Trophoblast cell (in vitro differentiated cells and primary cell): ENCODE measurements around the gene POP4.

Experiments used
- DNase-seq, 2 donors: peaks; one replicate each; pipeline ENCODE4 v3.0.0-alpha.2; 2016
- H2AFZ ChIP-seq: 2 replicates; pipeline ENCODE4 v1.6.1; 2013; ENCODE audit warnings: low read length, moderate library complexity, mild to moderate bottlenecking; ENCODE audit not compliant: insufficient read depth, poor library complexity
- H2AK5ac ChIP-seq: 2 replicates; pipeline ENCODE4 v1.6.1; 2013; ENCODE audit warnings: mild to moderate bottlenecking, low read length
- H2BK120ac ChIP-seq: 2 replicates; pipeline ENCODE4 v1.6.1; 2013; ENCODE audit warnings: low read length, mild to moderate bottlenecking, moderate library complexity; ENCODE audit not compliant: insufficient read depth, poor library complexity
- H2BK12ac ChIP-seq: 2 replicates; pipeline ENCODE4 v1.6.1; 2013; ENCODE audit warnings: mild to moderate bottlenecking, low read length, moderate library complexity
- H2BK5ac ChIP-seq: 2 replicates; pipeline ENCODE4 v1.6.1; 2013; ENCODE audit warnings: low read length, low read depth, moderate library complexity, mild to moderate bottlenecking; ENCODE audit not compliant: poor library complexity
- H3K14ac ChIP-seq: 2 replicates; pipeline ENCODE4 v1.6.1; 2013; ENCODE audit warnings: mild to moderate bottlenecking, low read length
- H3K18ac ChIP-seq: 2 replicates; pipeline ENCODE4 v1.6.1; 2013; ENCODE audit warnings: mild to moderate bottlenecking, low read length
- H3K23ac ChIP-seq: 2 replicates; pipeline ENCODE4 v1.6.1; 2013; ENCODE audit warnings: low read length
- H3K27ac ChIP-seq: 2 replicates; pipeline ENCODE4 v1.5.1; 2013; ENCODE audit warnings: low read depth, mild to moderate bottlenecking, inconsistent platforms, low read length, moderate library complexity
- H3K27me3 ChIP-seq: 2 replicates; pipeline ENCODE4 v1.6.1; 2013; ENCODE audit warnings: inconsistent platforms, mild to moderate bottlenecking, low read length, moderate library complexity; ENCODE audit not compliant: insufficient read depth
- H3K36me3 ChIP-seq, 2 experiments: 1 replicate in 1 of 2; 2 replicates in 1 of 2; pipeline ENCODE4 v1.6.1; 2013; ENCODE audit warnings: low read length in 2 of 2, mild to moderate bottlenecking in 2 of 2, moderate library complexity in 1 of 2; ENCODE audit not compliant: insufficient read depth in 2 of 2, control insufficient read depth in 1 of 2
- H3K4ac ChIP-seq: 2 replicates; pipeline ENCODE4 v1.6.1; 2013; ENCODE audit warnings: low read depth, mild to moderate bottlenecking, low read length, moderate library complexity
- H3K4me1 ChIP-seq, 2 experiments: 1 replicate in 1 of 2; 2 replicates in 1 of 2; pipeline ENCODE4 v1.6.1; 2013; ENCODE audit warnings: low read length in 2 of 2, mild to moderate bottlenecking in 2 of 2, moderate library complexity in 1 of 2; ENCODE audit not compliant: insufficient read depth in 2 of 2, control insufficient read depth in 1 of 2
- H3K4me2 ChIP-seq: 2 replicates; pipeline ENCODE4 v1.6.1; 2013; ENCODE audit warnings: inconsistent platforms, mild to moderate bottlenecking, low read length, moderate library complexity
- H3K4me3 ChIP-seq: 2 replicates; pipeline ENCODE4 v1.5.1; 2013; ENCODE audit warnings: mild to moderate bottlenecking, low read depth, low read length, inconsistent platforms
- H3K79me1 ChIP-seq: one replicate; pipeline ENCODE4 v1.6.1; 2013; ENCODE audit warnings: low read length
- H3K79me2 ChIP-seq: 2 replicates; pipeline ENCODE4 v1.6.1; 2013; ENCODE audit warnings: low read length, mild to moderate bottlenecking; ENCODE audit not compliant: control insufficient read depth, insufficient read depth, poor library complexity
- H3K9ac ChIP-seq: 2 replicates; pipeline ENCODE4 v1.6.1; 2013; ENCODE audit warnings: mild to moderate bottlenecking, low read length
- H3K9me3 ChIP-seq: 2 replicates; pipeline ENCODE4 v1.6.1; 2013; ENCODE audit warnings: low read depth, mild to moderate bottlenecking, control low read depth, inconsistent platforms, low read length; ENCODE audit not compliant: insufficient read depth
- H4K12ac ChIP-seq: 2 replicates; pipeline ENCODE4 v1.6.1; 2013; ENCODE audit warnings: low read depth, mild to moderate bottlenecking, low read length, moderate library complexity
- H4K8ac ChIP-seq: 2 replicates; pipeline ENCODE4 v1.6.1; 2013; ENCODE audit warnings: low read depth, mild to moderate bottlenecking, low read length, moderate library complexity
- H4K91ac ChIP-seq: one replicate; pipeline ENCODE4 v1.6.1; 2013; ENCODE audit warnings: low read depth, mild to moderate bottlenecking, low read length, moderate library complexity
- WGBS: extraction: QIAGEN DNeasy Blood & Tissue Kit; methylation state at CpG from one replicate; pipeline ENCODE4 v1.1.7; 2013; ENCODE audit warnings: missing lambda C conversion rate; ENCODE audit not compliant: insufficient read length, insufficient coverage; ENCODE audit errors: extremely low coverage; 5-methylcytosine and 5-hydroxymethylcytosine counted together

POP4 gene

DNA sequence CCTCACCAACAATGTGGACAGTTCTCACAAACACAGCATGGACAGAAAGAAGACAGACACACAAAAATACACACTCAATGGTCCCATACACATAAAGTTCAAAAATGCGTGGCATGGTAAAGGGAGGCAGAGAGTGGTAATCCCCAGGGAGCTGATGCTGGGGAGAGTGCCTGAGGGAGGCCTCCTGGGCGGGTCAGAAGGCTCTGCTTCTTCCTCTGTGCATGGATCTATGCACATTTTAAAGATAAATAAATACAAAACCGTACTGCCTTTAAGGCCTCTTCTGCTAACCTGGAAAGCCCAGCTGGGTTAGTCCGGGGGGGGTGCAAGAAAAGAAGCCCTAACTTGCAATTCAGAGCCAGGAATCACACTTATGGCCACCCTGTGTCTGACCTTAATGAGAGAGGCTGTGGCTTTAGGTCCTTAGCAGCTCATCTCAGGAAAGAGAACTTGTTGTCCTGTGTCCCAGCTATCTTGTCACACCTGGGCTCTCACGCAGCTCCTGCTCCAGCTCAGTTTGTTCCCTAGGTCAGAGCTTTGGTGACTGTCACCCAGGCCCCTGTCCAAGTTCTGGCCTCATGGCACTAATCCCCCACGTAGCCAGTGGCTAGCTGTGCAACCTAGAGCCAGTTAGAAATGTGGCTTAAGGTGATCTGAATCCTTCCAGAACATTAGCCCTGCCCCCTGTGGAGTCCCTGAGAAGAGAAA, 28.5 kb downstream of the POP4 start:
- no peak for DNase-seq
- H3K4ac ChIP-seq, result no peak overlapping the region
- no CpG with 5 or more reads among the region's 6 CpGs for WGBS
- no peak overlapping the region for H4K12ac ChIP-seq
- H3K14ac ChIP-seq, result no peak overlapping the region
- no peak overlapping the region for H4K91ac ChIP-seq
- H3K27ac ChIP-seq, result no peak overlapping the region
- H3K9me3 ChIP-seq, result no peaks in the 10 kb centered on the region
- H3K4me1 ChIP-seq, result peaks cover 3% of the 10 kb centered on the region in 2 experiments
- H2AFZ ChIP-seq, result no peak overlapping the region
- no peaks in the 10 kb centered on the region for H3K79me2 ChIP-seq
- H2AK5ac ChIP-seq, result no peak overlapping the region
- no peak overlapping the region for H3K4me2 ChIP-seq
- no peak overlapping the region for H3K23ac ChIP-seq
- no peak overlapping the region for H3K9ac ChIP-seq
- H3K4me3 ChIP-seq, result no peak overlapping the region
- H3K27me3 ChIP-seq, result no peaks in the 10 kb centered on the region
- H3K18ac ChIP-seq, result no peak overlapping the region
- peaks cover 4% of the 10 kb centered on the region for H3K79me1 ChIP-seq
- no peak overlapping the region for H4K8ac ChIP-seq
- no peak overlapping the region for H2BK12ac ChIP-seq
- no peak overlapping the region for H2BK120ac ChIP-seq
- no peak overlapping the region for H2BK5ac ChIP-seq
- H3K36me3 ChIP-seq, result no peaks in the 10 kb centered on the region

DNA sequence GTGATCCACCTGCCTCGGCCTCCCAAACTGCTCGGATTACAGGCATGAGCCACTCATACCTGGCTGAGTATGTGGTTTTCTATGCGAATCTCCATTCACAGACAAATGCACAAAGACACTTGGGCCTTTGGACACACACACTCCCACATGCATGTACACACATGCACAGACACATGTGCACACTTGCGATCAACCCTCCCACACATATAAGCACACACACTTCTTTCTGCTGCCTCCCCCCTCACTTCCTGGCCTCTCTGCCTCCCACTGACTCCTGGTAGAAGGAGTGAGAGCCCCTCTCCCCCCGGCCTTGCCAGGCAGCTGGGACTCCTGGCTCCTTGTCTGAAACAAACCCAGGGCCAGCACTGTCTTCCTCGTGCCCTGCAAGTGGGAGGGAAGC, 29.9 kb downstream of the POP4 start:
- Histone ChIP-seq H3K4me2 (no peak overlapping the region), H3K4ac (no peak overlapping the region), H2BK120ac (no peak overlapping the region), H3K79me1 (no peaks in the 10 kb centered on the region), H2BK12ac (no peak overlapping the region), H3K14ac (no peak overlapping the region), H4K91ac (no peak overlapping the region), H2AK5ac (no peak overlapping the region), H4K8ac (no peak overlapping the region), H4K12ac (no peak overlapping the region), H3K36me3 (no peaks in the 10 kb centered on the region), H3K27me3 (no peaks in the 10 kb centered on the region), H3K18ac (no peak overlapping the region), H3K4me1 (no peaks in the 10 kb centered on the region), H3K4me3 (no peak overlapping the region), H3K79me2 (no peaks in the 10 kb centered on the region), H2AFZ (no peak overlapping the region), H3K23ac (no peak overlapping the region), H3K9me3 (no peaks in the 10 kb centered on the region), H3K27ac (no peak overlapping the region), H3K9ac (no peak overlapping the region), H2BK5ac (no peak overlapping the region)
- no peak for DNase-seq
- WGBS, result no CpG with 5 or more reads among the region's 6 CpGs

DNA sequence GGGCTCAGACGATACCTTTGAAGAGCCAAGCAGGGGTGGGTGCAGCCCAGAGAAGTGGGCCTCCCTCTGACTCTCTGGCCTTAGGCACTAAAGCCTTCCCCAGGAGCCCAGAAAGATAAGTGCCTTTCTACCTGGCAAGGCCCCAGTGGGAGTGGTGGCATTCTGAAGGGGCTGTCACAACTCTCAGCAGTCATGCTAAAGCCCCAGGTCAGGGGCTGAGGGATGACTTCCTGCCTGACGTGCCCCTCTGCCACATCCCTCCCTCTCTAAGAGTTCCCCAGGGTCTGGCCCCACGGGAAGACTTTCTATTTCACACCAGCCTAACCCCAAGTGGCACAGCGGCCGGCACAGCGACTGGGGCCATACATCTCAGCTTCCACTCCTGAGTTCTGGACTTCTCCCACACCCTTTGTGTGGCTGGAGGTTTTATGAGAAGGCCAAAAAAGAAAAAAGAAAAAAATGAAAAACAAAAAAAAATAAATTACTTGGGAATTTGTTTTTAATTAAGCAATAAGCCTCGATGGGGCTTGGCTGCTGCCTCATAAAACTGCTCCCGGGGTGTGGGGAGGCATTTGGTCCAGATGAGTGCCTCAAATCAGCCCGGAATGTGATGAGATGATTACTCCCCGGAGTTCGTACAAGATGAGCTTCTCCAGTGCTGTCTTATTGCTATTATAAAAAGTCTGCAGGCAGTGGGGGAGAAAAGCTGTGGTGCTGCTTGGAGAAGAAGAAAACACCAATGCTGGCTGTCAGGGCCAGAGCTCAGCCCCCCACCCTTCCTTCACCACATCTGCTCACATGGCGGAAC, 30.7 kb downstream of the POP4 start:
- H2AFZ ChIP-seq, result no peak overlapping the region
- no peak overlapping the region for H4K12ac ChIP-seq
- no CpG with 5 or more reads among the region's 12 CpGs for WGBS
- no peaks in the 10 kb centered on the region for H3K27me3 ChIP-seq
- no peak overlapping the region for H3K23ac ChIP-seq
- H2BK120ac ChIP-seq, result no peak overlapping the region
- H2BK12ac ChIP-seq, result no peak overlapping the region
- H3K4me2 ChIP-seq, result no peak overlapping the region
- no peak overlapping the region for H2AK5ac ChIP-seq
- H3K4me1 ChIP-seq, result no peaks in the 10 kb centered on the region
- H3K4me3 ChIP-seq, result no peak overlapping the region
- no peak overlapping the region for H3K27ac ChIP-seq
- no peak overlapping the region for H3K14ac ChIP-seq
- no peak for DNase-seq
- H2BK5ac ChIP-seq, result no peak overlapping the region
- H3K4ac ChIP-seq, result no peak overlapping the region
- no peaks in the 10 kb centered on the region for H3K79me1 ChIP-seq
- no peak overlapping the region for H3K9ac ChIP-seq
- H3K79me2 ChIP-seq, result no peaks in the 10 kb centered on the region
- H3K18ac ChIP-seq, result no peak overlapping the region
- H4K8ac ChIP-seq, result no peak overlapping the region
- H3K9me3 ChIP-seq, result no peaks in the 10 kb centered on the region
- no peaks in the 10 kb centered on the region for H3K36me3 ChIP-seq
- no peak overlapping the region for H4K91ac ChIP-seq

DNA sequence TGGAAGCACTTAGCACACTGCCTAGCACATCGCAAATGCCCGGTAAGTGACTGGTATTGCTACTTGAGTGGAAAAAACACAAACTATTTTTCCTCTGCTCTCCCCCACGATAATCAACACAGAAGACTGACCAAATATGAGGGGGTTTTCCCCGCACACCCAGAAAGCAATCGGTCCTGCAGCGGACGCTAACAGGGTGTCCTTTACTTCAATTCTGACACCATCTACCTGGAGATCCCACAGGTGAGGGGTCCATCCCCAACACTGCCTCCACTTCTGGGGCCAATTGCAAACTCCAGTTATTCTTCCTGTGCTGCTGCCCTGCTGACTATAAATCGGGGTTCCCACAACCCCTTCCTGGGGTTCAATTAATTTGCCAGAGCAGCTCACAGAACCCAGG, 33.0 kb downstream of the POP4 start:
- no peak for DNase-seq
- H3K36me3 ChIP-seq, result no peaks in the 10 kb centered on the region
- no peak overlapping the region for H3K9ac ChIP-seq
- H3K4ac ChIP-seq, result no peak overlapping the region
- H2BK5ac ChIP-seq, result no peak overlapping the region
- no peak overlapping the region for H4K8ac ChIP-seq
- no peak overlapping the region for H4K12ac ChIP-seq
- H3K4me3 ChIP-seq, result no peak overlapping the region
- H3K27ac ChIP-seq, result no peak overlapping the region
- no peaks in the 10 kb centered on the region for H3K27me3 ChIP-seq
- no peak overlapping the region for H3K4me2 ChIP-seq
- H3K23ac ChIP-seq, result no peak overlapping the region
- no peak overlapping the region for H4K91ac ChIP-seq
- no peak overlapping the region for H3K18ac ChIP-seq
- WGBS, result no CpG with 5 or more reads among the region's 8 CpGs
- no peaks in the 10 kb centered on the region for H3K4me1 ChIP-seq
- no peak overlapping the region for H3K14ac ChIP-seq
- H2BK12ac ChIP-seq, result no peak overlapping the region
- no peaks in the 10 kb centered on the region for H3K9me3 ChIP-seq
- H2AK5ac ChIP-seq, result no peak overlapping the region
- H2BK120ac ChIP-seq, result no peak overlapping the region
- H3K79me2 ChIP-seq, result no peaks in the 10 kb centered on the region
- no peaks in the 10 kb centered on the region for H3K79me1 ChIP-seq
- H2AFZ ChIP-seq, result no peak overlapping the region
